Loucy (cell line): ENCODE data around the gene TMEM129.

Experiments used
- CTCF ChIP-seq: fragments of 200-600 bp; sonication (generic); conservative IDR thresholded peaks from 2 replicates; pipeline ENCODE4 v1.5.1; 2014; ENCODE audit warnings: mild to moderate bottlenecking, antibody characterized with exemption, low read length
- EZH2phosphoT487 ChIP-seq: fragments of 200-600 bp; IDR thresholded peaks from 2 replicates; pipeline ENCODE4 v1.6.1; 2018; ENCODE audit warnings: antibody characterized with exemption, mild to moderate bottlenecking, moderate library complexity, borderline replicate concordance

GRCh38 chr4:1725521-1725920 lies 4.4 kb upstream of the TMEM129 start:
- TF ChIP-seq CTCF (no peak), EZH2phosphoT487 (no peak)
